Urothelium cell line (cell line): ENCODE results near the gene APLNR.

Experiments
- DNase-seq: peaks from one replicate; pipeline ENCODE4 v3.0.0; 2011; ENCODE audit warnings: low spot score, mixed read lengths
- FAIRE-seq: peaks from 2 replicates; lab custom pipeline; 2011; peaks lifted over from hg19 to GRCh38; lab: Jason Lieb, UNC

The APLNR gene

GRCh38 chr11:57254631-57255030 lies 17.6 kb upstream of the APLNR start:
- FAIRE-seq (no peak), DNase-seq (no peak)

- no peak for FAIRE-seq
- no peak for DNase-seq
These were observed 14.5 kb upstream of the APLNR start for GRCh38 chr11:57251491-57252104.

DNA sequence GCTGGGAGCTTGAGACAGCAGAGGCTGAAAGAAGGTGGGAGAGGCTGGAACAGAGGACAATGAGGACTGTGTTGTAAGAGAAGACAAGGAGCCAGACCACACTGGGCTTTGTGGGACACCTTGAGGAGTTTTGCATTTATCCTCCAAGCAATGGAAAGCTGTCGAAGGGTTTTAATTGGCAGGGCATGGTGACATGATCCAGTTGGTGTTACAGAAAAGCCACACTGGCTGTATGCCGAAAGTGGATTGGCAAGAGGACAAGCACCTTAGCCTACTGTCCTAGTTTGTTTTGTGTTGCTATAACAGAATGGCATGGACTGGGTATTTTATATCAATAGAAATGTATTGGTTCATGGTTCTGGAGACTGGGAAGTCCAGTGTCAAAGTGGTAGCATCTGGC lies 14.0 kb upstream of the APLNR start:
- DNase-seq (no peak), FAIRE-seq (no peak)

GRCh38 chr11:57249384-57250319 lies 12.6 kb upstream of the APLNR start:
- DNase-seq, result peak; percentile 57
- FAIRE-seq, result no peak

DNA sequence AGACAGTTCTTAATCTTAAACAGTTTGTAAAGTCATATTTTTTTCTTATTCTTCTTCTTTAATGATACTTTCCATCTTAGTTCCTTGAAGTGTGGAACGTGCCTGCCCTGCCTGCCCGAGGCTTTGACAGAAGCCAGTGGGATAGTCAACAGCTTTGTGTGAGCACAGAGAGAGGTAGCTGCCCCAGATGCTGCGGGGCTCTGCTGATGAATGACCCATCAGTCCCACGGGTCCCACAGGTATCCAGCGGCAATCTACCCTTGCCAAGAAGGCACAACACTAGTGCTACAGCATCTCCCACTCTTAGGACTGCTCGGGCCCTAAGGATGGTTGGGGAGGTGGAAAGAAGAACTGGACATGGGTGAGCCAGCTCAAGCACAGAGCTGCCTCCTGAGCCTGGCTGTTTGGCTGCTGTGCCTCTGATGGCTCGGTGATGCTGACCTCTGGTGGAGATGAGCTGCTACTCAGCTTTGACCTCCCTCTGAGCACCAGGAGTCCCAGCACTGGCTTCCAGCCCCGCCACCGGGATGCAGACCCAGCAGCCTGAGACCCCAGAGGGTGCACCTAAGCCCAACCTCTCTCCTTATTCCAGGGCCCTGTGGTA lies 11.8 kb upstream of the APLNR start:
- peak; percentile 74 for DNase-seq
- FAIRE-seq, result peak; percentile 27

DNA sequence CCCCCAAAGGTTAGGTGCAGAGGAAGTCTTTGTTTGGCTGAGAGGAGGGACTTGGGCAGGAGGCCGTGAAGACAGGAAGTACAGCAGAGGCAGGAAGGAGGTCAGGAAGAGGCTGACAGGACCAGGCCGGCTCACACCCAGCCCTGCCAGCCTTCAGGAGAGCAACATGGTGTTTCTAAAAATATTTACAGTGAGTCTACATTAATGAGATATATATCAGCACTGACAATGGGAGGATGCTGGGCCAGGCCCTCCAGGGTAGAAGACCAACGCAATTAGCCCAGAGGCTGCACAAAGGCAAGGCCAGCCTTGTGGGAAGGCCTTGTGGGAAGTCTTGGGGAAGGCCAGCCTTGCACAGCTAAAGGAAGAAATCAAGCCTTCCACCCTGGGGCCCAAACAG lies 7.9 kb upstream of the APLNR start:
- DNase-seq (no peak), FAIRE-seq (no peak)

- FAIRE-seq (peak; percentile 9), DNase-seq (no peak)
These were observed 4.4 kb upstream of the APLNR start for GRCh38 chr11:57241353-57241972.

DNA sequence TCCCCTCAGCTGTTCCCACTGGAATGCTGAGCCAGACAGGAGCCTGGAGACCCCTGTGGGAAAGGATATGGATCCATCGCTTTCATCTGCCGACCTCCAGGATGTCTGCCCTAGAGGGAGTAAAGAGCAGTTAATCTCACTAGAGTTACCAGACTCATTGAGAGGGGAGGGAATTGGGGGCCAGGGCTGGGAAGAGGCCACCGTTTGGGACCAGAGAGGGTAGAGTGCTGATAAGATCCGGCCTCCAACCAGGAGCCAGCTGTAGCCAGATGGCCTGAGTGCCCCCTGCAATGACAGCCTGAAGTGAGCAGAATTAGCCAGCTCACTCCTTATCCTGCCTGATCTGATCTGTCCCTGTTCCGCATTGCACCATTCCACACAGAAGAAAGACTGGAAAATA lies 3.7 kb upstream of the APLNR start:
- no peak for FAIRE-seq
- no peak for DNase-seq

GRCh38 chr11:57240007-57240406 lies 3.0 kb upstream of the APLNR start:
- no peak for DNase-seq
- no peak for FAIRE-seq

GRCh38 chr11:57239348-57239747 lies 2.3 kb upstream of the APLNR start:
- no peak for FAIRE-seq
- no peak for DNase-seq

- DNase-seq (no peak), FAIRE-seq (no peak)
These were observed 1.0 kb downstream of the APLNR start for GRCh38 chr11:57235761-57236703.

DNA sequence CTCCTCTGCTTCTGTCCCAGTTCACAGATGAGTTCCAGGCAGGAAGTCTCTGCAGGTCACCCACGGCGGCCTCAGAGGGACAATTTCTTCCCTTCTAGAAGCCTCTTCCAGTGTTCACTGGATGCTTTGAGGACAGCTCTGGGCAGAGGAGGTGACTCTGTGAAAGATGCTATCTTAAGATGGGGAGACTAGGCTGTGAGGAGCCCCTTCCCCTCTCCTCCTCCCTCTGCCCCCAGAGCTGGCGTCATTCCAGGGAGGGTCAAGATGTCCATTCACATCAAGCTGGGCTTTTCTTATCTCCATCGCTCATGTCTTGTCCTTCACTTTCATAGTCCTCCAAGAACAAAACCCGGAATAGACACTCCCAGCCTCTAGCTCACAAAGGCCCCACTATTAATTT lies 3.3 kb downstream of the APLNR start:
- no peak for DNase-seq
- no peak for FAIRE-seq

- DNase-seq (no peak), FAIRE-seq (no peak)
These were observed 5.4 kb downstream of the APLNR start for GRCh38 chr11:57231539-57232253.

GRCh38 chr11:57230791-57231538 lies 6.1 kb downstream of the APLNR start:
- DNase-seq, result no peak
- peak; percentile 23 for FAIRE-seq

DNA sequence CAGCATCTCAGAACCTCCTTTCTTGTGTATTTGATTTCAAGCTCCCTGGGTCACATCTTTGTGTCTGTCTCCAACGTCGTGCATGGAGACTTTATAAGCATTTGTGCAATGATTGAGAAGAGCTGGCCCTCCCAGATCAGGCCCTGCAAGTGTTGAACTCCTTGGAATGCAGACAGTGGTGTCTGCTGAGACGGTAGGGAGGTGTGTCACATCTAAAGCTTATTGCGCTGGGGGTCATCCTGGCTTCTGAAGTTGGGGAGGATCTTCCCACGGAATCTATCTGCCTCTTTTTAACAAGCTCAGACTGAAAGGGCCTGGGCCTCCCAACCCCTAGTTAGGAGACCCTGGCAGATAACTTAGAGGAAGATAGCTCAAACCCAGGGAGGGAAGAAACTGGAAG lies 6.7 kb downstream of the APLNR start:
- DNase-seq, result no peak
- no peak for FAIRE-seq

- DNase-seq (no peak), FAIRE-seq (no peak)
These were observed 8.4 kb downstream of the APLNR start for GRCh38 chr11:57228600-57228999.

- DNase-seq (peak; percentile 39), FAIRE-seq (no peak)
These were observed 12.5 kb downstream of the APLNR start for GRCh38 chr11:57224537-57224936.

DNA sequence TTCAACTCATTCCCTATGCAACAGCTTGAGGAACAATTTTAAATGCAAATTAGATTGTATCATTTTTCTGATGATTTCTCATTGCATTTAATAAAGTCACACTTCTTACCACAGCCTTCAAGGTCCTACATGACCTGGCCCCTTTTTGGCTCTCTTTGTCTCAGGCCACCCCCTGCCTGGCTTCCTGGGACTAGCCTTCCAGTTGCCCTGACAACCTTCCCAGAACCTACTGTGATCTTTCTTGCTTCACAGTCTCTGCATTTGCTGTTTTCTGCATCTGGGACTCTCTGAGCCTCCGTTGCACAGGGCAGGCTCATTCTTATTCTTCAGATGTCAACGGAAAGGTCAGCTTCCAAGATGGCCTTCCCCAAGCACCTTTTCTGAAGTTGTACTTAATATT lies 12.9 kb downstream of the APLNR start:
- no peak for DNase-seq
- no peak for FAIRE-seq

GRCh38 chr11:57223601-57224000 lies 13.4 kb downstream of the APLNR start:
- FAIRE-seq, result no peak
- no peak for DNase-seq
